Measurements from ENCODE around the gene SLIT3.

SLIT3 gene

GRCh38 chr5:169300468-169301385, at the start of gene SLIT3:
SLIT3 (minus strand) TSS chr5:169301139; CDS start chr5:169300709, 430 bp downstream.
- peak; percentile 33 for DNase-seq

- DNase-seq, result no peak
These were observed 49.1 kb upstream of the SLIT3 start for GRCh38 chr5:169350016-169350415.

GRCh38 chr5:169347786-169348185, 46.8 kb upstream of the SLIT3 start:
- no peak for DNase-seq

GRCh38 chr5:169344629-169345028, 43.7 kb upstream of the SLIT3 start:
- DNase-seq, result no peak

- DNase-seq, result no peak
These were observed 42.8 kb upstream of the SLIT3 start for GRCh38 chr5:169343766-169344165.

- no peak for DNase-seq
These were observed 40.6 kb upstream of the SLIT3 start for GRCh38 chr5:169341556-169341955.

- DNase-seq, result no peak
These were observed 38.9 kb upstream of the SLIT3 start for GRCh38 chr5:169339869-169340268.

- DNase-seq, result no peak
These were observed 35.3 kb upstream of the SLIT3 start for GRCh38 chr5:169336242-169336641.

GRCh38 chr5:169335806-169336205, 34.9 kb upstream of the SLIT3 start:
- no peak for DNase-seq

- no peak for DNase-seq
These were observed 32.6 kb upstream of the SLIT3 start for GRCh38 chr5:169333518-169333917.

GRCh38 chr5:169331292-169331852, 30.4 kb upstream of the SLIT3 start:
- no peak for DNase-seq

GRCh38 chr5:169328401-169328800, 27.5 kb upstream of the SLIT3 start:
- DNase-seq, result no peak

GRCh38 chr5:169325273-169325672, 24.3 kb upstream of the SLIT3 start:
- no peak for DNase-seq

- no peak for DNase-seq
These were observed 17.6 kb upstream of the SLIT3 start for GRCh38 chr5:169318556-169318955.

GRCh38 chr5:169307646-169308045, 6.7 kb upstream of the SLIT3 start:
- DNase-seq, result no peak

GRCh38 chr5:169305366-169305765, 4.4 kb upstream of the SLIT3 start:
- DNase-seq, result no peak

GRCh38 chr5:169304175-169304574, 3.2 kb upstream of the SLIT3 start:
- no peak for DNase-seq

GRCh38 chr5:169303119-169303515, 2.2 kb upstream of the SLIT3 start:
- DNase-seq, result no peak

- peak; percentile 67 for DNase-seq
These were observed 1.7 kb upstream of the SLIT3 start for GRCh38 chr5:169302491-169303118.

GRCh38 chr5:169301986-169302385, 1.0 kb upstream of the SLIT3 start:
- no peak for DNase-seq

GRCh38 chr5:169301386-169301934, 521 bp upstream of the SLIT3 start:
- DNase-seq, result no peak

- peak; percentile 41 for DNase-seq
These were observed 1.1 kb downstream of the SLIT3 start for GRCh38 chr5:169299663-169300467.

- peak; percentile 19 for DNase-seq
These were observed 1.7 kb downstream of the SLIT3 start for GRCh38 chr5:169299191-169299662.
